BLaER1 (cell line): ENCODE measurements around the gene RPS13.
"Not testable (repeated sequence)": the region's sequence is repeated elsewhere in the genome, so short reads cannot be mapped to it uniquely, and the experiment has no call there.

Experiments
- H3K27ac ChIP-seq: shearing (Covaris generic); formaldehyde crosslinking; 2 replicates; pipeline ENCODE4 v1.8.1; 2022
- H3K27me3 ChIP-seq: shearing (Covaris generic); formaldehyde crosslinking; 2 replicates; pipeline ENCODE4 v1.8.1; 2022
- H3K36me3 ChIP-seq: shearing (Covaris generic); formaldehyde crosslinking; 2 replicates; pipeline ENCODE4 v1.8.1; 2022
- H3K4me1 ChIP-seq: shearing (Covaris generic); formaldehyde crosslinking; 2 replicates; pipeline ENCODE4 v1.8.1; 2022
- H3K4me2 ChIP-seq: shearing (Covaris generic); formaldehyde crosslinking; 2 replicates; pipeline ENCODE4 v1.8.1; 2022
- H3K4me3 ChIP-seq: shearing (Covaris generic); formaldehyde crosslinking; 2 replicates; pipeline ENCODE4 v1.8.1; 2022
- H3K9ac ChIP-seq: shearing (Covaris generic); formaldehyde crosslinking; 2 replicates; pipeline ENCODE4 v1.8.1; 2022
- H3K9me3 ChIP-seq: shearing (Covaris generic); formaldehyde crosslinking; 2 replicates; pipeline ENCODE4 v1.8.1; 2022
- H4K20me1 ChIP-seq: shearing (Covaris generic); formaldehyde crosslinking; 2 replicates; pipeline ENCODE4 v1.8.1; 2022
- Cebpa-rat ChIP-seq: shearing (Covaris generic); IDR thresholded peaks from 2 replicates; pipeline ENCODE4 v1.8.1; 2022

The RPS13 gene

DNA sequence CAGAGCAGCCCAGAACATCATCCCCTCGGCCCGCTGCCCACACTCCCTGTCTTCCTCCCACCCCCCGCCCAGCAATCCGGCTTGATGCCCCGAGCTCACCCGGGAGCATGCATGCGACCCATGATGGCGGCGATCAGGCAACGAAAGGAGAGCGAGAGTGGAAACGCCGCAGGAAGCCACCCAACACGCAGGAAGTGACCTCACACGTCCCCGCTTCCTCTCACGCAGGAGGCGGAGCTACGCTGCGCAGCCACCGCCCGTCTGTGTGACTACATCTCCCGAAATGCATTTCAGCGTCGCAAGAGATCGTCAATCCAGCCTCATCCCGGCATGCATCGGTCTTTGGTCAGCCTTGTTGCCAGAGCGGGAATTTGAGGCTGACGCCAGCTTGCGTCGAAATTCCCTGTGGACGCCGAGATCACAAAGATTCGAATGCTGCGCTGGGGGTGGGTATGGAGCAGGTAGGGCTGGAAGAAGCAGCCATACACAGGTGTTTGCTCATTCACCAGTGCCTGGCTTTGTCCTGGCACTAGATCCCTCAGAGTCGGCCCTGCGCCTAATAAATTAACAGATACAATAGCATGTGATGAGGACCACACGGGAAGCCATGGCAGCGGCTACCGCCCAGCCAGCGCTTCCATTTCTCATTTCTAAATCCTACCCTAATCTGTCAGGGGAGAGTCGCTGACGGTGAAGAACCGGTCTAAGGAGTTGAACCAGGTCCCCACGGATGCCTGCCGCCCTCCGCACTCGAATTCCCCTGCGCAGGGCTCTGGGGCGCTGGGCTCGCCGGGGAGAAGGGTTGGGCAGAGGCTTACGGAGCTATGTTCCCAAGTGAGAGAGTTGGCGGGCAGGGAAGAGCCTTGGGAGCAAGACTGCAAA, at the start of gene RPS13:
Gene RPS13, minus strand, starts transcription at position 148 of the 882 bp plus-strand sequence. Its CDS starts 26 bp downstream, at position 122.
- Histone ChIP-seq H3K27ac (peak within 1 kb of the TSS; percentile 99), H3K27me3 (no peaks in the 10 kb centered on the region), H3K4me3 (peak within 1 kb of the TSS; percentile 97), H3K36me3 (peaks cover 40% of the 10 kb centered on the region), H4K20me1 (peaks cover 42% of the 10 kb centered on the region), H3K4me1 (peaks cover 38% of the 10 kb centered on the region), H3K4me2 (peak within 1 kb of the TSS; percentile 88), H3K9me3 (no peaks in the 10 kb centered on the region), H3K9ac (peak within 1 kb of the TSS; percentile 100)
- no peak for TF ChIP-seq Cebpa-rat

GRCh38 chr11:17121981-17122380, 44.5 kb upstream of the RPS13 start:
- no peak overlapping the region for H3K9ac ChIP-seq
- H3K4me1 ChIP-seq = no peaks in the 10 kb centered on the region
- TF ChIP-seq Cebpa-rat = no peak
- no peaks in the 10 kb centered on the region for H4K20me1 ChIP-seq
- no peak overlapping the region for H3K4me3 ChIP-seq
- H3K36me3 ChIP-seq = peaks cover 39% of the 10 kb centered on the region
- no peak overlapping the region for H3K27ac ChIP-seq
- no peak overlapping the region for H3K4me2 ChIP-seq
- H3K27me3 ChIP-seq = no peaks in the 10 kb centered on the region
- no peaks in the 10 kb centered on the region for H3K9me3 ChIP-seq

GRCh38 chr11:17117262-17117661, 39.8 kb upstream of the RPS13 start:
- Histone ChIP-seq H3K27ac (no peak overlapping the region), H3K4me2 (no peak overlapping the region), H4K20me1 (no peaks in the 10 kb centered on the region), H3K9me3 (no peaks in the 10 kb centered on the region), H3K4me3 (no peak overlapping the region), H3K36me3 (peaks cover 66% of the 10 kb centered on the region), H3K9ac (no peak overlapping the region), H3K4me1 (no peaks in the 10 kb centered on the region), H3K27me3 (no peaks in the 10 kb centered on the region)
- TF ChIP-seq Cebpa-rat = no peak

GRCh38 chr11:17116117-17116516, 38.6 kb upstream of the RPS13 start:
- TF ChIP-seq Cebpa-rat = no peak
- H3K9me3 ChIP-seq = no peaks in the 10 kb centered on the region
- no peak overlapping the region for H3K4me2 ChIP-seq
- H3K4me3 ChIP-seq = no peak overlapping the region
- H3K36me3 ChIP-seq = peaks cover 71% of the 10 kb centered on the region
- no peaks in the 10 kb centered on the region for H4K20me1 ChIP-seq
- no peaks in the 10 kb centered on the region for H3K4me1 ChIP-seq
- no peaks in the 10 kb centered on the region for H3K27me3 ChIP-seq
- no peak overlapping the region for H3K9ac ChIP-seq
- H3K27ac ChIP-seq = no peak overlapping the region

- not testable (repeated sequence) for H3K27ac ChIP-seq, H3K27me3 ChIP-seq, H3K9me3 ChIP-seq, H3K4me2 ChIP-seq, H3K9ac ChIP-seq, H4K20me1 ChIP-seq, H3K4me3 ChIP-seq, H3K4me1 ChIP-seq
- H3K36me3 ChIP-seq = peaks cover 87% of the 10 kb centered on the region
These were observed 30.3 kb upstream of the RPS13 start for GRCh38 chr11:17107745-17108144.

DNA sequence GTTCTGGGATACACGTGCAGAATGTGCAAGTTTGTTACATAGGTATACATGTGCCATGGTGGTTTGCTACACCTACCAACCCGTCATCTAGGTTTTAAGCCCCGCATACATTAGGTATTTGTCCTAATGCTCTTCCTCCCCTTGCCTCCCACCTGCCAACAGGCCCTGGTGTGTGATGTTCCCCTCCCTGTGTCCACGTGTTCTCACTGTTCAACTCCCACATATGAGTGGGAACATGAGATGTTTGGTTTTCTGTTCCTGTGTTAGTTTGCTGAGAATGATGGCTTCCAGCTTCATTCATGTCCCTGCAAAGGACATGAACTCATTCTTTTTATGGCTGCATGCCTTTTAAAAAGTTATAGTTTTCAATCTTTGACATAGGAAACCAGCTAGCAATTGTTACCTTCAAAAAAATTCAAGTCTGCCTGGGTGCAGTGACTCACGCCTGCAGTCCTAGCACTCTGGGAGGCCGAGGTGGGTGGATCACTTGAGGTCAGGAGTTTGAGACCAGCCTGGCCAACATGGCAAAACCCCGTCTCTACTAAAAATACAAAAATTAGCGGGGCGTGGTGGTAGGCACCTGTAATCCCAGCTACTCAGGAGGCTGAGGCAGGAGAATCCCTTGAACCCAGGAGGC, 28.1 kb upstream of the RPS13 start:
- peaks cover 86% of the 10 kb centered on the region for H3K36me3 ChIP-seq
- H3K4me1 ChIP-seq, H3K27me3 ChIP-seq: not testable (repeated sequence)

DNA sequence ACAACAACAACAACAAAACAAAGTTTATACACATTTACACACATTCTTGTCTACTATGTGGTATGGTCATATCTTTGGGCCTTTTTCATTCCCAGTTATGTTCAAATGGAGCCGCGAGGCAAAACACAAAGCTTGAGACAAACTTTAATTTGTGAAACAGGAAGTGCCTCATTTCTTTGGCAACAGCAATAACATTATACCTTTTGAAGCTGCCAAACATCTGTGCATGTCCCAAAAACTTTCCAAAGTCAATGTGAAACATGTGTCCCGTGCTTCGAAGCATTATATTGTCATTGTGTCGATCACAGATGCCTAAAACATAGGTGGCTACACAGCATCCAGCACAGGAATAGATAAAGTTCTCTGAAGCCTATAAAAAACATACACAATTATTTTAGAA, 25.0 kb upstream of the RPS13 start:
- H3K27ac ChIP-seq = no peak overlapping the region
- no peak overlapping the region for H3K4me2 ChIP-seq
- H3K9ac ChIP-seq = no peak overlapping the region
- H3K27me3 ChIP-seq = no peaks in the 10 kb centered on the region
- H4K20me1 ChIP-seq = no peaks in the 10 kb centered on the region
- peaks cover 86% of the 10 kb centered on the region for H3K36me3 ChIP-seq
- no peaks in the 10 kb centered on the region for H3K4me1 ChIP-seq
- no peak for TF ChIP-seq Cebpa-rat
- no peak overlapping the region for H3K4me3 ChIP-seq
- no peaks in the 10 kb centered on the region for H3K9me3 ChIP-seq

More for the DNA sequence above, 28.1 kb upstream of the RPS13 start:
- not testable (repeated sequence) for H4K20me1 ChIP-seq, H3K9ac ChIP-seq, H3K4me3 ChIP-seq, H3K27ac ChIP-seq, H3K9me3 ChIP-seq, H3K4me2 ChIP-seq

DNA sequence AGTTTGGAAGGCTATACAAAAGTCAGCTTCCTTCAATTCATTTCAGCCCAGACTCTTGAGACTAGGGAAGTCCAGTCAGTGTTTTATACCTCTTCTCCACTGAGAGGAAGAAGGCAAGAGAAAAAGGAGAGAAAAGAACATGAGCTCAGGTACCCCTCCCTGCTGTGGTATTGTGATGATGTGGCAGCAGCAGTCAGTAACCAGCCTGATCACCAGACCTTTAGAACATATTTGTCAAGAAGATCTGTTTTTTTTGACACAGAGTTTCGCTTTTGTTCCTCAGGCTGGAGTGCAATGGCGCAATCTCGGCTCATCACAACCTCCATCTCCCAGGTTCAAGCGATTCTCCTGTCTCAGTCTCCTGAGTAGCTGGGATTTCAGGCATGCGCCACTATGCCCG, 21.2 kb upstream of the RPS13 start:
- Histone ChIP-seq H3K9me3 (no peaks in the 10 kb centered on the region), H3K4me3 (no peak overlapping the region), H3K36me3 (peaks cover 84% of the 10 kb centered on the region), H4K20me1 (no peaks in the 10 kb centered on the region), H3K27ac (no peak overlapping the region), H3K9ac (no peak overlapping the region), H3K4me1 (no peaks in the 10 kb centered on the region), H3K4me2 (no peak overlapping the region), H3K27me3 (no peaks in the 10 kb centered on the region)
- no peak for TF ChIP-seq Cebpa-rat

GRCh38 chr11:17098038-17098437, 20.6 kb upstream of the RPS13 start:
- H3K9ac ChIP-seq = no peak overlapping the region
- H3K4me3 ChIP-seq = no peak overlapping the region
- no peak overlapping the region for H3K27ac ChIP-seq
- no peaks in the 10 kb centered on the region for H3K9me3 ChIP-seq
- H4K20me1 ChIP-seq = no peaks in the 10 kb centered on the region
- no peaks in the 10 kb centered on the region for H3K27me3 ChIP-seq
- peaks cover 87% of the 10 kb centered on the region for H3K36me3 ChIP-seq
- no peaks in the 10 kb centered on the region for H3K4me1 ChIP-seq
- TF ChIP-seq Cebpa-rat = no peak
- H3K4me2 ChIP-seq = no peak overlapping the region

GRCh38 chr11:17085976-17086375, 8.5 kb upstream of the RPS13 start:
- H3K9me3 ChIP-seq, H3K27me3 ChIP-seq, H3K4me3 ChIP-seq, H3K27ac ChIP-seq, H3K4me2 ChIP-seq, H4K20me1 ChIP-seq, H3K9ac ChIP-seq: not testable (repeated sequence)
- H3K4me1 ChIP-seq = peaks cover 15% of the 10 kb centered on the region
- H3K36me3 ChIP-seq = peaks cover 42% of the 10 kb centered on the region
